ENCODE measurements around the gene ZFYVE1. TPM values are rescaled to one million over a fixed set of nuclear protein-coding genes. Genes with fewer than 3 reads are reported as not detected.

Gene ZFYVE1
- total RNA-seq, 1 experiment from 2014 or later, result 9.1 TPM

DNA sequence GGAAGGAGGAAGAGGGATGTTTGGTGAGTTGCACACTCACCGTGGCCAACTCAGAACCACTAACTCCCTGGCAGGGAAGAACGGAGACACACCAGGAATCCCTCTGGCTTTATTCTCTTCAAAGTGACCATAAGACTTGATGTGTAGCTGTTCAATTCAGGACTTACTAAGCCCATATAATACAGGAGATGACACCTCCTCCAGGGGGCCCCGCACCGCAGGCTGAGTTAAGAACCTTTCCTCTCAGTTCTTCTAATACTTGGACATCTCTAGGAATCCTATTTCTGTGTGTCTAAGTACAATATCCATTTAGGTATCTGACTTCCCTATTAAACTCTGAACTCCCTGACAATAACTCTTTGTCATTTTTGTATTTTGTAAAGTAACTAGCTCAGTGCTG is 51.1 kb downstream of the ZFYVE1 start:
- no peak overlapping the region for H3K4me2 ChIP-seq (ENCODE audit: low read depth, low read length, poor library complexity, severe bottlenecking)
- no peaks in the 10 kb centered on the region for H3K36me3 ChIP-seq (ENCODE audit: insufficient read depth, low read length)
- peaks cover 7% of the 10 kb centered on the region for H3K4me1 ChIP-seq (ENCODE audit: low read length)
- no peak overlapping the region for H3K27ac ChIP-seq (ENCODE audit: low read length)
- no peaks in the 10 kb centered on the region for H3K9me3 ChIP-seq (ENCODE audit: low read length)
- no peak overlapping the region for H2AFZ ChIP-seq (ENCODE audit: low read length)
- DNase-seq, result peak; percentile 71
- no peaks in the 10 kb centered on the region for H3K79me2 ChIP-seq (ENCODE audit: low read length)
- no peaks in the 10 kb centered on the region for H3K9me2 ChIP-seq (replicated peaks; ENCODE audit: insufficient read depth, low read length)
- no peaks in the 10 kb centered on the region for H4K20me1 ChIP-seq (ENCODE audit: insufficient read depth, low read depth, low read length)
- no peak overlapping the region for H3K9ac ChIP-seq (ENCODE audit: low read length)
- H3K27me3 ChIP-seq (ENCODE audit: low read length), result no peaks in the 10 kb centered on the region
- no peak overlapping the region for H3K4me3 ChIP-seq (ENCODE audit: low read length)

DNA sequence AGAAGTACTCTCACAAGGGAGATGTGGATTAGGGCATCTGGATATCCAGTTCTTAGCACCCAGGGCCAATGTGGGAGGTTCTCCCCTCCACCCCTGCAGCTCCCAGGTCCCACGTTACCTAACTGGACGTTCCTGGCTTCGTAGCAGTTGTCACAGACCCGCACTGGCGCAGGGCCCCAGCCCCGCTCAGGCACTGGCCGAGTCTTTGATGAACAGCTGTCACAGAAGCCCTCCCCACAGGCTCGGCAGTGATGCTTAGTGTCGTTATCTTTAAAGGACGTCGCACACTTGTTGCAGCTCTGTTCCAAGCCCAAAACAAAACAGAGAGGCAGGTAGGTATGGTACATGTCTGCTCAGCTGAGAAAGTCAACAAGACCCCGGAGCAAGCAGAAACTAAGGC is 52.2 kb downstream of the ZFYVE1 start:
- Histone ChIP-seq H3K9me2 (replicated peaks; ENCODE audit: insufficient read depth, low read length) (no peaks in the 10 kb centered on the region), H3K9ac (ENCODE audit: low read length) (no peak overlapping the region), H3K4me1 (ENCODE audit: low read length) (peaks cover 7% of the 10 kb centered on the region), H3K9me3 (ENCODE audit: low read length) (no peaks in the 10 kb centered on the region), H3K79me2 (ENCODE audit: low read length) (no peaks in the 10 kb centered on the region), H3K27ac (ENCODE audit: low read length) (no peak overlapping the region), H3K4me3 (ENCODE audit: low read length) (no peak overlapping the region), H3K4me2 (ENCODE audit: low read depth, low read length, poor library complexity, severe bottlenecking) (no peak overlapping the region), H3K36me3 (ENCODE audit: insufficient read depth, low read length) (no peaks in the 10 kb centered on the region), H2AFZ (ENCODE audit: low read length) (no peak overlapping the region), H4K20me1 (ENCODE audit: insufficient read depth, low read depth, low read length) (no peaks in the 10 kb centered on the region), H3K27me3 (ENCODE audit: low read length) (no peaks in the 10 kb centered on the region)
- no peak for DNase-seq

DNA sequence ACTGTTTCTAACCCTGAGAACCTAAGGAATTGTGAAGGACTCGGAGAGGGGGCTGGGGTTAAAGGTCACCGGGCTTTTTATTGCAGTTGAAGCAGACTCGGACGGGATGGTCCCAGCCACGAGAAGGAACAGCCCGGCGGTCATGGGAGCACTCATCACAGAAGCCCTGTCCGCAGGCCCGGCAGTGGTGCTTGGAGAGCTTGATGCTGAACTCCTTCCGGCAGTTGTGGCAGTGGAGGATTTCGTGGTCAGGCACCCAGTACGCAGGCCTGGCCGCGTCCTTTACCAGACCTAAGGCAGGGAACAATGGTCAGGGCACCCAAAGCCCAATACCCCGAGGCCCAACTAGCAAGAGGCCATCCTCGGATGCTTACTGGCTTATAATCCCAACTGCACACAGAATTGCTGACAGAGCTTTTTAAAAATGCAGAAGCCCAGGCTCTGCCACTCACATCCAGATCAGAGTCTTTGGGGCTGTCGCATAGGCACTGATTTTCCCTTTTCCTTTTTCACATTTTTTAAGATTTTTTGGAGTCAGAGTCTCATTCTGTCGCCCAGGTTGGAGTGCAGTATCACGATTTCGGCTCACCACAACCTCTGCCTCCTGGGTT is 56.0 kb downstream of the ZFYVE1 start:
- H3K4me2 ChIP-seq (ENCODE audit: low read depth, low read length, poor library complexity, severe bottlenecking), result no peak overlapping the region
- no peaks in the 10 kb centered on the region for H3K36me3 ChIP-seq (ENCODE audit: insufficient read depth, low read length)

GRCh38 chr14:72970058-72970630 is 56.8 kb downstream of the ZFYVE1 start:
- H3K9ac ChIP-seq (ENCODE audit: low read length), result no peak overlapping the region
- H3K4me1 ChIP-seq (ENCODE audit: low read length), result no peaks in the 10 kb centered on the region
- H3K4me3 ChIP-seq (ENCODE audit: low read length), result no peak overlapping the region
- no peaks in the 10 kb centered on the region for H3K27me3 ChIP-seq (ENCODE audit: low read length)
- H4K20me1 ChIP-seq (ENCODE audit: insufficient read depth, low read depth, low read length), result no peaks in the 10 kb centered on the region
- no peak overlapping the region for H3K27ac ChIP-seq (ENCODE audit: low read length)
- H3K36me3 ChIP-seq (ENCODE audit: insufficient read depth, low read length), result no peaks in the 10 kb centered on the region
- no peak for DNase-seq
- H2AFZ ChIP-seq (ENCODE audit: low read length), result no peak overlapping the region
- H3K9me2 ChIP-seq (replicated peaks; ENCODE audit: insufficient read depth, low read length), result no peaks in the 10 kb centered on the region
- no peaks in the 10 kb centered on the region for H3K9me3 ChIP-seq (ENCODE audit: low read length)
- no peaks in the 10 kb centered on the region for H3K79me2 ChIP-seq (ENCODE audit: low read length)
- H3K4me2 ChIP-seq (ENCODE audit: low read depth, low read length, poor library complexity, severe bottlenecking), result no peak overlapping the region

More for the DNA sequence above, 56.0 kb downstream of the ZFYVE1 start:
- Histone ChIP-seq H3K9me2 (replicated peaks; ENCODE audit: insufficient read depth, low read length) (no peaks in the 10 kb centered on the region), H3K9me3 (ENCODE audit: low read length) (no peaks in the 10 kb centered on the region), H3K79me2 (ENCODE audit: low read length) (no peaks in the 10 kb centered on the region), H3K4me3 (ENCODE audit: low read length) (no peak overlapping the region), H2AFZ (ENCODE audit: low read length) (no peak overlapping the region), H4K20me1 (ENCODE audit: insufficient read depth, low read depth, low read length) (no peaks in the 10 kb centered on the region), H3K9ac (ENCODE audit: low read length) (no peak overlapping the region), H3K4me1 (ENCODE audit: low read length) (no peaks in the 10 kb centered on the region), H3K27me3 (ENCODE audit: low read length) (no peaks in the 10 kb centered on the region), H3K27ac (ENCODE audit: low read length) (no peak overlapping the region)
- no peak for DNase-seq

DNA sequence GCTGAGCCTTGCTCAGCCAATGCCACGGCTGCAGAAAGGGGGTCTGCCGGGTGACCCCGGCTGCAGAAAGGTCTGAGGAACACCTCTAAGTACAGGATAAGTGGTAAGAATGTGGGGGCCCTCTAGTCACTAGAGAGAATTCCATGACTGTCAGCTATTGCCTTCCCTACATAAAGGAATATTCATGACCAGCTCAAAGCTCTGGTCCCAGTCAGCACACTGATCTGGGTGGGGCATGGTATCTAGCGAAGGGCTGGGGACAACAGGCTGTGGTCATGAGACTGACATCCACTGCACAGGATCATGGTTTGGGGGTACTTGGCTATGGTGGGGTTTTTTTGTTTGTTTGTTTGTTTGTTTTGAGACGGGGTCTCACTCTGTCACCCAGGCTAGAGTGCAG is 58.6 kb downstream of the ZFYVE1 start:
- no peak for DNase-seq
- Histone ChIP-seq H3K4me2 (ENCODE audit: low read depth, low read length, poor library complexity, severe bottlenecking) (no peak overlapping the region), H3K27ac (ENCODE audit: low read length) (no peak overlapping the region), H4K20me1 (ENCODE audit: insufficient read depth, low read depth, low read length) (no peaks in the 10 kb centered on the region), H3K36me3 (ENCODE audit: insufficient read depth, low read length) (no peaks in the 10 kb centered on the region), H3K79me2 (ENCODE audit: low read length) (no peaks in the 10 kb centered on the region), H3K4me1 (ENCODE audit: low read length) (no peaks in the 10 kb centered on the region), H2AFZ (ENCODE audit: low read length) (no peak overlapping the region), H3K9ac (ENCODE audit: low read length) (no peak overlapping the region), H3K9me3 (ENCODE audit: low read length) (no peaks in the 10 kb centered on the region), H3K9me2 (replicated peaks; ENCODE audit: insufficient read depth, low read length) (no peaks in the 10 kb centered on the region), H3K4me3 (ENCODE audit: low read length) (no peak overlapping the region), H3K27me3 (ENCODE audit: low read length) (no peaks in the 10 kb centered on the region)

DNA sequence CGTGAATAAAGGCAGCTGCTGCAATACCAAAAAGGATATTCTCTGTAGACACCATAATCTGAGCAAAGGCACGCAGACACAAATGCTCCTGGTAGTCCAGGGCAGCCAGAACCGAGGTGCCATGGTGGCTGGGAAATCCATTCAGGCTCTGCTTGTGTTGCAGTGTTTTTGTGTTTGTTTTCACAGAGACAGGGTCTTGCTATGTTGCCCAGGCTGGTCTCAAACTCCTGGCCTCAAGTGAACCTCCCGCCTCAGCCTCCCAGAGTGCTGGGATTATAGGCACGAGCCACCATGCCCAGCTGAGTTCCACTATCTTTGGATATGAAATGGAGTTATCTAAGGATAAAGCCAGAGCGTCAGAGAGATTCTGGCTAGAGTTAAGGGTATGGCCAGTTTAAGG is 60.9 kb downstream of the ZFYVE1 start:
- no peak for DNase-seq
- no peak overlapping the region for H3K4me3 ChIP-seq (ENCODE audit: low read length)
- H3K4me1 ChIP-seq (ENCODE audit: low read length), result no peaks in the 10 kb centered on the region

DNA sequence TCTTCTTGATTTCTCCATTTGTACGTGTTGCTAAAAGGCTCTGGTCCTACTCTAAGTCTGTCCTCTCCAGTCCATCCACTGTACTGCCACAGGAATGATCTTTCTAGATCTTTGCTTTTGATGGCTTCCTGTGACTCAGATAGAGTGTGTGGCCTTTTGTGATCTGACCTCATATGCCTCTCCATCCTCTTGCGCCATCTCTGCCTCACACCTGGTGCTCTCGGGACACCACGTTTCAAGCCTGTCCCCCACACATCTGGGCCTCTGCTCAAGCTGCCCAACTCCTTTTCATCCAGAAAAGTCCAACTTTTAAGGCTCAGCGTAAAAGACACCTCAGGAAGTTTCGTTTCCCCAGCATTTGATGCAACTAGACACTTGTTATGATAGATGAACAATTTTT is 61.7 kb downstream of the ZFYVE1 start:
- no peak for DNase-seq
- H2AFZ ChIP-seq (ENCODE audit: low read length), result no peak overlapping the region
- peaks cover 7% of the 10 kb centered on the region; the same call in 1 of the 2 replicates for H3K36me3 ChIP-seq (ENCODE audit: insufficient read depth, low read length)
- H3K4me1 ChIP-seq (ENCODE audit: low read length), result no peaks in the 10 kb centered on the region
- no peak overlapping the region for H3K27ac ChIP-seq (ENCODE audit: low read length)
- H3K4me2 ChIP-seq (ENCODE audit: low read depth, low read length, poor library complexity, severe bottlenecking), result no peak overlapping the region
- H3K9me3 ChIP-seq (ENCODE audit: low read length), result no peaks in the 10 kb centered on the region
- H3K9ac ChIP-seq (ENCODE audit: low read length), result no peak overlapping the region
- no peaks in the 10 kb centered on the region for H3K27me3 ChIP-seq (ENCODE audit: low read length)
- no peaks in the 10 kb centered on the region for H4K20me1 ChIP-seq (ENCODE audit: insufficient read depth, low read depth, low read length)
- H3K9me2 ChIP-seq (replicated peaks; ENCODE audit: insufficient read depth, low read length), result no peaks in the 10 kb centered on the region
- no peak overlapping the region for H3K4me3 ChIP-seq (ENCODE audit: low read length)
- no peaks in the 10 kb centered on the region for H3K79me2 ChIP-seq (ENCODE audit: low read length)

More for the DNA sequence above, 60.9 kb downstream of the ZFYVE1 start:
- H3K27ac ChIP-seq (ENCODE audit: low read length), result no peak overlapping the region
- H3K9me3 ChIP-seq (ENCODE audit: low read length), result no peaks in the 10 kb centered on the region
- no peaks in the 10 kb centered on the region for H3K79me2 ChIP-seq (ENCODE audit: low read length)
- H3K27me3 ChIP-seq (ENCODE audit: low read length), result no peaks in the 10 kb centered on the region
- no peaks in the 10 kb centered on the region for H3K36me3 ChIP-seq (ENCODE audit: insufficient read depth, low read length)
- no peak overlapping the region for H3K4me2 ChIP-seq (ENCODE audit: low read depth, low read length, poor library complexity, severe bottlenecking)
- no peaks in the 10 kb centered on the region for H4K20me1 ChIP-seq (ENCODE audit: insufficient read depth, low read depth, low read length)
- no peaks in the 10 kb centered on the region for H3K9me2 ChIP-seq (replicated peaks; ENCODE audit: insufficient read depth, low read length)
- no peak overlapping the region for H2AFZ ChIP-seq (ENCODE audit: low read length)
- no peak overlapping the region for H3K9ac ChIP-seq (ENCODE audit: low read length)

DNA sequence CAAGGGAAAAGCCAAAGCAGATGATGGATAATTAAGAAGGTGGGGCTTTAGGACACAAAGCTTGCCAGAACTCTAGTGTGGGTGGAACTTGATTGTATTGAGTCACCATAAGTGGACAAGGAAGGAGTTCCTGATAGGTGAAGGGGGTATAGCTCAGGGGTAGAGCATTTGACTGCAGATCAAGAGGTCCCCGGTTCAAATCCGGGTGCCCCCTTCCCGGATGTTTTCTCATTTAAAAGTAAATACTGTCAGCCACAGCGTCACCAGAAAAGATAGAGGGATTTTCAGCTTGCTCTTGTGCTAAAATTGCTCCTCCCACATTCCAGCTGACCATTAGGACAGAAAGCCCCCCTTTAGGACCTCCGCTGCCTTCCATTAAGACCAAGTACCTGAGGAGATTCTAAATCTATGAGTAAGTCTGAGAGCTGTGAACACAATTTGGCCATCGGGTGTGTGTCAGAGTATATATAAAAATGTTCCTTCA is 64.0 kb downstream of the ZFYVE1 start:
- H3K4me3 ChIP-seq (ENCODE audit: low read length), result no peak overlapping the region
- no peaks in the 10 kb centered on the region for H3K9me2 ChIP-seq (replicated peaks; ENCODE audit: insufficient read depth, low read length)
- peaks cover 13% of the 10 kb centered on the region; the same call in 1 of the 2 replicates for H3K36me3 ChIP-seq (ENCODE audit: insufficient read depth, low read length)
- no peak overlapping the region for H2AFZ ChIP-seq (ENCODE audit: low read length)
- no peak overlapping the region for H3K27ac ChIP-seq (ENCODE audit: low read length)
- H3K9me3 ChIP-seq (ENCODE audit: low read length), result no peaks in the 10 kb centered on the region
- no peak overlapping the region for H3K9ac ChIP-seq (ENCODE audit: low read length)
- H3K4me1 ChIP-seq (ENCODE audit: low read length), result no peaks in the 10 kb centered on the region
- no peak overlapping the region for H3K4me2 ChIP-seq (ENCODE audit: low read depth, low read length, poor library complexity, severe bottlenecking)
- H3K27me3 ChIP-seq (ENCODE audit: low read length), result no peaks in the 10 kb centered on the region
- no peaks in the 10 kb centered on the region for H4K20me1 ChIP-seq (ENCODE audit: insufficient read depth, low read depth, low read length)
- H3K79me2 ChIP-seq (ENCODE audit: low read length), result no peaks in the 10 kb centered on the region
- no peak for DNase-seq

Measured in Karpas-422 (cell line).